H1 (cell line): ENCODE results near the gene THBS3. TPM values are rescaled to one million over a fixed set of nuclear protein-coding genes. Genes with fewer than 3 reads are reported as not detected.

ENCODE experiments used
- CHD2 ChIP-seq: IDR thresholded peaks from 2 replicates; pipeline ENCODE4 v1.6.1; 2012; ENCODE audit warnings: low read length, improper control_type of control experiment
- GTF2F1 ChIP-seq: IDR thresholded peaks from 2 replicates; pipeline ENCODE4 v1.6.1; 2012; ENCODE audit warnings: low read depth, low read length, improper control_type of control experiment, borderline replicate concordance
- HDAC2 ChIP-seq, 2 experiments: fragments of 300-600 bp in 1 of 2; sonication (generic) in 1 of 2; IDR thresholded peaks; 2 replicates each; pipeline ENCODE4 v1.6.1; 2011 to 2012; ENCODE audit warnings: low read depth in 2 of 2, low read length in 2 of 2, mild to moderate bottlenecking in 2 of 2, moderate library complexity in 2 of 2, borderline replicate concordance in 1 of 2, inconsistent platforms in 1 of 2
- PHF8 ChIP-seq: fragments of 200-600 bp; sonication (generic); conservative IDR thresholded peaks from 2 replicates; pipeline ENCODE4 v1.7.1; 2012; ENCODE audit warnings: low read depth, mild to moderate bottlenecking, inconsistent platforms, low read length, moderate library complexity
- POLR2AphosphoS5 ChIP-seq: IDR thresholded peaks from 2 replicates; pipeline ENCODE4 v1.6.1; 2011; ENCODE audit warnings: low read depth, low read length
- POU5F1 ChIP-seq: IDR thresholded peaks from 2 replicates; pipeline ENCODE4 v1.6.1; 2011; ENCODE audit warnings: low read depth, mild to moderate bottlenecking, low read length, moderate library complexity
- RAD21 ChIP-seq, 2 experiments: IDR thresholded peaks in 1 of 2; conservative IDR thresholded peaks in 1 of 2; 2 replicates each; pipeline ENCODE4 v1.6.1; 2011; ENCODE audit warnings: low read depth in 2 of 2, low read length in 2 of 2, improper control_type of control experiment in 1 of 2, inconsistent platforms in 1 of 2, mild to moderate bottlenecking in 1 of 2, moderate library complexity in 1 of 2
- RBBP5 ChIP-seq: IDR thresholded peaks from 2 replicates; pipeline ENCODE4 v1.7.1; 2012; ENCODE audit warnings: low read depth, mild to moderate bottlenecking, inconsistent platforms, low read length, moderate library complexity, borderline replicate concordance
- SIN3A ChIP-seq, 2 experiments: IDR thresholded peaks in 1 of 2; conservative IDR thresholded peaks in 1 of 2; 2 replicates each; pipeline ENCODE4 v1.6.1; 2011 to 2012; ENCODE audit warnings: low read length in 2 of 2, improper control_type of control experiment in 1 of 2, low read depth in 1 of 2, mild to moderate bottlenecking in 1 of 2
- SIRT6 ChIP-seq: IDR thresholded peaks from one replicate; pipeline ENCODE4 v1.7.1; 2012; ENCODE audit warnings: low read length, inconsistent platforms
- SP4 ChIP-seq: IDR thresholded peaks from 2 replicates; pipeline ENCODE4 v1.6.1; 2012; ENCODE audit warnings: low read length, inconsistent platforms
- TBP ChIP-seq: IDR thresholded peaks from 2 replicates; pipeline ENCODE4 v1.6.1; 2011; ENCODE audit warnings: low read depth, low read length, improper control_type of control experiment
- TEAD4 ChIP-seq: IDR thresholded peaks from 2 replicates; pipeline ENCODE4 v1.6.1; 2012; ENCODE audit warnings: low read depth, low read length, inconsistent platforms, mixed read lengths
- YY1 ChIP-seq: IDR thresholded peaks from 2 replicates; pipeline ENCODE4 v1.6.1; 2011; ENCODE audit warnings: low read depth, mild to moderate bottlenecking, low read length
- polyA plus RNA-seq, 7 experiments: library from polyadenylated mRNA; depleted of rRNA in 3 of 7; stranded (reverse) in 5 of 7; unstranded in 2 of 7; fragments of >200 nt in 5 of 7; fragments of 200-250 nt in 2 of 7; gene quantifications; 1 replicate in 5 of 7; 2 replicates in 1 of 7; 4 replicates in 1 of 7; pipeline versions ENCODE4 v1.2.1 to v1.2.3, GENCODE V29; 2011 to 2013; ENCODE audit warnings: missing spikeins in 2 of 7, mixed read lengths in 2 of 7
- total RNA-seq: library from RNA; stranded (reverse); fragmentation: NEBNext Ultra II Directional; extraction: Animal tissue kit (Norgen Biotek cat#: 25700); gene quantifications from 2 replicates; pipeline ENCODE4 v1.2.1, GENCODE V29; 2021
- TF ChIP-seq, protein P1 (sequence below): IDR thresholded peaks from 2 replicates; pipeline ENCODE4 v1.6.1; 2012; ENCODE audit warnings: low read length, inconsistent platforms
- TF ChIP-seq, protein P2 (sequence below): IDR thresholded peaks from 2 replicates; pipeline ENCODE4 v1.6.1; 2011; ENCODE audit warnings: low read depth, mild to moderate bottlenecking, low read length; ENCODE audit not compliant: insufficient read depth
- TF ChIP-seq, protein P3 (sequence below): IDR thresholded peaks from 2 replicates; pipeline ENCODE4 v1.6.1; 2012; ENCODE audit warnings: inconsistent platforms
- TF ChIP-seq, protein P4 (sequence below): IDR thresholded peaks from 2 replicates; pipeline ENCODE4 v1.6.1; 2012; ENCODE audit warnings: inconsistent platforms

Gene THBS3
- total and polyA plus RNA-seq, 2 of the 8 experiments (the other 6 are each of a cell fraction or from before 2014, with no cell fraction given) = 3.0 to 3.5 TPM

DNA sequence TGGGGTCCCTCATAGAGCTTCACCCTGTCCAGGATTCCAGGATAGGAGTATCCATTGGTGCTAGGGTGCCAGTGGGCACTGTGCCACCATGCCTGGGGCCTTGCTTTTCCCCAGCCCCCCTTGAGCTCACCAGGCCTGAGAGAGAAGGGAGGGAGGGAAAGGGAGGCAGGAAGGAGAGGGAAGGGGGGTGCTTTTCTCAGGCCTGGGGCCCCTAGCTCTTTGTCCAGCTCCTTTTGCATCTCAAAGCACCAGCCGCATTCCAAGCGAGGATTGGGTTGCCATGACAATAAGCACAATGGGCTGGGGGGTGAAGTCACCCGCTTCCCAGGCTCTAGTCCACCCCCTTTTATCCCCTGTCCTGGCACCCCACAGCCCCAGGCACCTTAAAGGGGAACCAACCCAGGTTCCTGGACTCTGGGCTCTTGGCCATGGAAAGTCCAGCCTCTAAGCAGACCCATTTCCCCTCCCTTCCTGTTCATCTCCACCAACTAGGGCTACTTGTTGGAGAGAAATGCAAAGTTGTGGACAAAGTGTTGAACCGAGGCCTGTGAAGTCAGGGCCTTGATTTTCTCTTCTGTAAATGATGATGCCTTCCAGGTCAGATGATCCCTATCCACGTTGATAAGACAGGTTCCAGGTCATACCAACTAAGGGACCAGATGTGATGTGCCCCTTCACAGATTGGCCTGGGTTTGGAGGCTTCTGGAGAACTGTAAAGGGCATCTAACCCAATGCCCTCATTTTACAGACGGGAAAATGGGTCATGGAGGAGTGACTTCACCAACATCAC, 11.4 kb downstream of the THBS3 start (continued):
- TF ChIP-seq, protein P1, sequence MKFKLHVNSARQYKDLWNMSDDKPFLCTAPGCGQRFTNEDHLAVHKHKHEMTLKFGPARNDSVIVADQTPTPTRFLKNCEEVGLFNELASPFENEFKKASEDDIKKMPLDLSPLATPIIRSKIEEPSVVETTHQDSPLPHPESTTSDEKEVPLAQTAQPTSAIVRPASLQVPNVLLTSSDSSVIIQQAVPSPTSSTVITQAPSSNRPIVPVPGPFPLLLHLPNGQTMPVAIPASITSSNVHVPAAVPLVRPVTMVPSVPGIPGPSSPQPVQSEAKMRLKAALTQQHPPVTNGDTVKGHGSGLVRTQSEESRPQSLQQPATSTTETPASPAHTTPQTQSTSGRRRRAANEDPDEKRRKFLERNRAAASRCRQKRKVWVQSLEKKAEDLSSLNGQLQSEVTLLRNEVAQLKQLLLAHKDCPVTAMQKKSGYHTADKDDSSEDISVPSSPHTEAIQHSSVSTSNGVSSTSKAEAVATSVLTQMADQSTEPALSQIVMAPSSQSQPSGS = 0 out of 2 replicates have a peak, but pooled peaks have one; percentile 60
- TF ChIP-seq SIN3A (conservative IDR thresholded peaks at IDR 0.05 in 1 of 2, IDR thresholded peaks at IDR 0.05 in 1 of 2; ENCODE audit: low read depth in 1 of 2, low read length in 2 of 2) (peak; percentile 84 to 88; a peak in 3 of 4 replicates), RBBP5 (0 out of 2 replicates have a peak, but pooled peaks have one; percentile 31), POLR2AphosphoS5 (peak; percentile 69; the same call in 1 of the 2 replicates), POU5F1 (peak; percentile 62; the same call in 1 of the 2 replicates), YY1 (no peak), PHF8 (0 out of 2 replicates have a peak, but pooled peaks have one; percentile 11), GTF2F1 (no peak), RAD21 (IDR thresholded peaks at IDR 0.05 in 1 of 2, conservative IDR thresholded peaks at IDR 0.05 in 1 of 2; ENCODE audit: low read depth in 2 of 2, low read length in 2 of 2) (no peak), CHD2 (peak; percentile 17; the same call in 1 of the 2 replicates), HDAC2 (IDR thresholded peaks at IDR 0.05; ENCODE audit: borderline replicate concordance in 1 of 2, low read depth in 2 of 2, low read length in 2 of 2) (peak; percentile 47 to 70; a peak in 2 of 4 replicates), SP4 (peak; percentile 32; the same call in 1 of the 2 replicates), TBP (peak; percentile 15; the same call in 1 of the 2 replicates), SIRT6 (no peak), TEAD4 (peak; percentile 98)
- TF ChIP-seq, protein P2, sequence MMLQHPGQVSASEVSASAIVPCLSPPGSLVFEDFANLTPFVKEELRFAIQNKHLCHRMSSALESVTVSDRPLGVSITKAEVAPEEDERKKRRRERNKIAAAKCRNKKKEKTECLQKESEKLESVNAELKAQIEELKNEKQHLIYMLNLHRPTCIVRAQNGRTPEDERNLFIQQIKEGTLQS = no peak
- TF ChIP-seq, protein P3, sequence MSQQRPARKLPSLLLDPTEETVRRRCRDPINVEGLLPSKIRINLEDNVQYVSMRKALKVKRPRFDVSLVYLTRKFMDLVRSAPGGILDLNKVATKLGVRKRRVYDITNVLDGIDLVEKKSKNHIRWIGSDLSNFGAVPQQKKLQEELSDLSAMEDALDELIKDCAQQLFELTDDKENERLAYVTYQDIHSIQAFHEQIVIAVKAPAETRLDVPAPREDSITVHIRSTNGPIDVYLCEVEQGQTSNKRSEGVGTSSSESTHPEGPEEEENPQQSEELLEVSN = no peak
- TF ChIP-seq, protein P4, sequence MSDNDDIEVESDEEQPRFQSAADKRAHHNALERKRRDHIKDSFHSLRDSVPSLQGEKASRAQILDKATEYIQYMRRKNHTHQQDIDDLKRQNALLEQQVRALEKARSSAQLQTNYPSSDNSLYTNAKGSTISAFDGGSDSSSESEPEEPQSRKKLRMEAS = no peak
